GM20000 (cell line): ENCODE measurements around the gene TNFSF13.

Experiments
- DNase-seq: peaks from one replicate; pipeline ENCODE4 v3.0.0; 2012; ENCODE audit warnings: low spot score
- CTCF ChIP-seq: IDR thresholded peaks from 2 replicates; pipeline ENCODE4 v1.5.1; 2012; ENCODE audit warnings: mild to moderate bottlenecking, control low read depth; ENCODE audit errors: extremely low read depth, missing control alignments

The TNFSF13 gene

GRCh38 chr17:7582396-7583252, 24.1 kb downstream of the TNFSF13 start:
- TF ChIP-seq CTCF = no peak
- no peak for DNase-seq

- TF ChIP-seq CTCF = no peak
- DNase-seq = peak; percentile 94
Measured at GRCh38 chr17:7583253-7584109, 24.9 kb downstream of the TNFSF13 start, which contains the start of gene MPDU1. MPDU1 (plus strand) TSS chr17:7583852; CDS start chr17:7583863, 11 bp downstream.

GRCh38 chr17:7586673-7587419, 28.3 kb downstream of the TNFSF13 start:
- no peak for TF ChIP-seq CTCF
- no peak for DNase-seq

- no peak for TF ChIP-seq CTCF
- DNase-seq = no peak
Measured at GRCh38 chr17:7587420-7588151, 29.0 kb downstream of the TNFSF13 start.

GRCh38 chr17:7588553-7589203, 30.1 kb downstream of the TNFSF13 start:
- no peak for TF ChIP-seq CTCF
- DNase-seq = peak; percentile 41

GRCh38 chr17:7589204-7589868, 30.8 kb downstream of the TNFSF13 start:
- peak; percentile 83 for TF ChIP-seq CTCF
- peak; percentile 90 for DNase-seq
